ENCODE data around the gene TMEM175.

The TMEM175 gene

GRCh38 chr4:898869-899555 is 33.2 kb upstream of the TMEM175 start:
- DNase-seq (ENCODE audit: low read depth in 1 of 2, low spot score in 1 of 2), result no peak

- no peak for DNase-seq (ENCODE audit: low read depth in 1 of 2, low spot score in 1 of 2)
These were observed 32.7 kb upstream of the TMEM175 start for GRCh38 chr4:899556-899906.

- DNase-seq (ENCODE audit: low read depth in 1 of 2, low spot score in 1 of 2), result no peak
These were observed 32.2 kb upstream of the TMEM175 start for GRCh38 chr4:900073-900472.

- DNase-seq (ENCODE audit: low read depth in 1 of 2, low spot score in 1 of 2), result no peak
These were observed 31.5 kb upstream of the TMEM175 start for GRCh38 chr4:900721-901120.

GRCh38 chr4:901192-901910 is 30.9 kb upstream of the TMEM175 start:
- DNase-seq (ENCODE audit: low read depth in 1 of 2, low spot score in 1 of 2), result no peak

GRCh38 chr4:903066-904046 is 28.9 kb upstream of the TMEM175 start:
- DNase-seq (ENCODE audit: low read depth in 1 of 2, low spot score in 1 of 2), result no peak

GRCh38 chr4:905485-906338 is 26.5 kb upstream of the TMEM175 start:
- no peak for DNase-seq (ENCODE audit: low read depth in 1 of 2, low spot score in 1 of 2)

- no peak for DNase-seq (ENCODE audit: low read depth in 1 of 2, low spot score in 1 of 2)
These were observed 25.7 kb upstream of the TMEM175 start for GRCh38 chr4:906339-907102.

GRCh38 chr4:907103-907400 is 25.2 kb upstream of the TMEM175 start:
- no peak for DNase-seq (ENCODE audit: low read depth in 1 of 2, low spot score in 1 of 2)

GRCh38 chr4:907691-908425 is 24.4 kb upstream of the TMEM175 start:
- DNase-seq (ENCODE audit: low read depth in 1 of 2, low spot score in 1 of 2), result no peak

- no peak for DNase-seq (ENCODE audit: low read depth in 1 of 2, low spot score in 1 of 2)
These were observed 23.1 kb upstream of the TMEM175 start for GRCh38 chr4:909131-909571.

GRCh38 chr4:909821-910220 is 22.4 kb upstream of the TMEM175 start:
- no peak for DNase-seq (ENCODE audit: low read depth in 1 of 2, low spot score in 1 of 2)

GRCh38 chr4:910366-911091 is 21.7 kb upstream of the TMEM175 start:
- no peak for DNase-seq (ENCODE audit: low read depth in 1 of 2, low spot score in 1 of 2)

- no peak for DNase-seq (ENCODE audit: low read depth in 1 of 2, low spot score in 1 of 2)
These were observed 21.0 kb upstream of the TMEM175 start for GRCh38 chr4:911221-911751.

GRCh38 chr4:911871-912490 is 20.3 kb upstream of the TMEM175 start:
- DNase-seq (ENCODE audit: low read depth in 1 of 2, low spot score in 1 of 2), result no peak

- DNase-seq (ENCODE audit: low read depth in 1 of 2, low spot score in 1 of 2), result no peak
These were observed 19.5 kb upstream of the TMEM175 start for GRCh38 chr4:912548-913279.

- DNase-seq (ENCODE audit: low read depth in 1 of 2, low spot score in 1 of 2), result no peak
These were observed 19.0 kb upstream of the TMEM175 start for GRCh38 chr4:913280-913618.

GRCh38 chr4:914531-914930 is 17.7 kb upstream of the TMEM175 start:
- DNase-seq (ENCODE audit: low read depth in 1 of 2, low spot score in 1 of 2), result no peak
